OCI-LY1 (cell line): ENCODE data around the gene RIOK1.

Source experiments
- CTCF ChIP-seq: fragments of 200-600 bp; sonication (generic), shearing (Covaris generic); IDR thresholded peaks from 2 replicates; pipeline ENCODE4 v1.5.1; 2017; ENCODE audit warnings: mild to moderate bottlenecking, antibody characterized with exemption, low read length, moderate library complexity, mixed read lengths
- EZH2 ChIP-seq: fragments of 200-600 bp; sonication (generic), shearing (Covaris generic); IDR thresholded peaks from 2 replicates; pipeline ENCODE4 v1.8.0; 2017; ENCODE audit warnings: borderline replicate concordance, mixed run types, mild to moderate bottlenecking, antibody characterized with exemption, low read length, moderate library complexity, mixed read lengths

DNA sequence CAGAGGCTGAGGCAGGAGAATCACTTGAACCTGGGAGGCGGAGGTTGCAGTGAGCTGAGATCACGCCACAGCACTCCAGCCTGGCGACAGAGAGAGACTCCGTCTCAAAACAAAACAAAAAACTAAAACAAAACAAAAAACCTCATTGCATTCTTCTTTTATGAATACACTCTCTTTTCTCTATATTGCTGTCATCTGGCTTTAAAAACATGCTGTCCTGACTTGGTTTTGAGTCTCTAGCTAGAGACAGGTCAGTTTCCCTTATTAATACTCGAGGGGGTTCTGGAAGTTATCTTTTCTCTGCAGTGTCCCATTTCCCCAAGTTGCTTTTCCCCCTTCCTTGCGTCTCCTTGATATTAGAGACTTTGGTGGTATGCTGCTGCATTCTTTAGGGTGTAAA, 50.9 kb downstream of the RIOK1 start:
- TF ChIP-seq CTCF (no peak), EZH2 (no peak)
